OCI-LY1 (cell line): ENCODE measurements around the gene ODAD3.

Source experiments
- EZH2 ChIP-seq: fragments of 200-600 bp; sonication (generic), shearing (Covaris generic); IDR thresholded peaks from 2 replicates; pipeline ENCODE4 v1.8.0; 2017; ENCODE audit warnings: borderline replicate concordance, mixed run types, mild to moderate bottlenecking, antibody characterized with exemption, low read length, moderate library complexity, mixed read lengths
- TF ChIP-seq, protein P1 (sequence below): fragments of 200-600 bp; sonication (generic), shearing (Covaris generic); IDR thresholded peaks from 2 replicates; pipeline ENCODE4 v1.5.1; 2017; ENCODE audit warnings: mild to moderate bottlenecking, antibody characterized with exemption, low read length, moderate library complexity, mixed read lengths

DNA sequence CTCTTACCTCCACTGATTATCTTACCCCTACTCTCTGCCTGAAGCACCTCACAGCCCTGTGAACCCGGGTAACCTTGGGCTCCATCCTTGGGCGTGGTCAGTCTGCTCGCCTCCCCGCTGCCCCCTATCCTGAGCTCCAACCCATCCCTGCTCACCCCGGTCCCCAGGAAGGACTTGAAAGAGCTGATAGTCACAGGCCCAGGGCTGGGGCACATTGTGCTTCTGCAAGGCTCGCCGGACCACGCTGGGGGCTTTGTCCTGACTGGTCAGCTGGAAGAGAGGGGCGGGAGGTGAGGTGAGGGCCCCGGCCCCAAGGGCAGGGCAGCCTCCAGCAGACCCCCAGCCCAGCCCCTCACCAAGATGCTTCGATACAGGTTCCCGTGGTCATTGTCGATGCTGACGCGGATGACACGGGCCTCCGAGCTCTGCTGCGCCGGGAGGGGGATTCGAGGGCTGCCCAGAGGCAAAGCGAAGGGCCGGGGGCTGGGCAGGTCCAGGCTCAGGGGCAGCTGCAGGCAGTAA, 37.8 kb downstream of the ODAD3 start:
- TF ChIP-seq, protein P1, sequence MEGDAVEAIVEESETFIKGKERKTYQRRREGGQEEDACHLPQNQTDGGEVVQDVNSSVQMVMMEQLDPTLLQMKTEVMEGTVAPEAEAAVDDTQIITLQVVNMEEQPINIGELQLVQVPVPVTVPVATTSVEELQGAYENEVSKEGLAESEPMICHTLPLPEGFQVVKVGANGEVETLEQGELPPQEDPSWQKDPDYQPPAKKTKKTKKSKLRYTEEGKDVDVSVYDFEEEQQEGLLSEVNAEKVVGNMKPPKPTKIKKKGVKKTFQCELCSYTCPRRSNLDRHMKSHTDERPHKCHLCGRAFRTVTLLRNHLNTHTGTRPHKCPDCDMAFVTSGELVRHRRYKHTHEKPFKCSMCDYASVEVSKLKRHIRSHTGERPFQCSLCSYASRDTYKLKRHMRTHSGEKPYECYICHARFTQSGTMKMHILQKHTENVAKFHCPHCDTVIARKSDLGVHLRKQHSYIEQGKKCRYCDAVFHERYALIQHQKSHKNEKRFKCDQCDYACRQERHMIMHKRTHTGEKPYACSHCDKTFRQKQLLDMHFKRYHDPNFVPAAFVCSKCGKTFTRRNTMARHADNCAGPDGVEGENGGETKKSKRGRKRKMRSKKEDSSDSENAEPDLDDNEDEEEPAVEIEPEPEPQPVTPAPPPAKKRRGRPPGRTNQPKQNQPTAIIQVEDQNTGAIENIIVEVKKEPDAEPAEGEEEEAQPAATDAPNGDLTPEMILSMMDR = no peak
- TF ChIP-seq EZH2 = no peak
